ENCODE results near the gene FLYWCH2. TPM values are rescaled to one million over a fixed set of nuclear protein-coding genes. Genes with fewer than 3 reads are reported as not detected.

Gene FLYWCH2
- total and polyA plus RNA-seq, 9 of the 15 experiments (the other 6 are each of a cell fraction or from before 2014, with no cell fraction given), result 0.70 to 55.5 (median 7.6) TPM

DNA sequence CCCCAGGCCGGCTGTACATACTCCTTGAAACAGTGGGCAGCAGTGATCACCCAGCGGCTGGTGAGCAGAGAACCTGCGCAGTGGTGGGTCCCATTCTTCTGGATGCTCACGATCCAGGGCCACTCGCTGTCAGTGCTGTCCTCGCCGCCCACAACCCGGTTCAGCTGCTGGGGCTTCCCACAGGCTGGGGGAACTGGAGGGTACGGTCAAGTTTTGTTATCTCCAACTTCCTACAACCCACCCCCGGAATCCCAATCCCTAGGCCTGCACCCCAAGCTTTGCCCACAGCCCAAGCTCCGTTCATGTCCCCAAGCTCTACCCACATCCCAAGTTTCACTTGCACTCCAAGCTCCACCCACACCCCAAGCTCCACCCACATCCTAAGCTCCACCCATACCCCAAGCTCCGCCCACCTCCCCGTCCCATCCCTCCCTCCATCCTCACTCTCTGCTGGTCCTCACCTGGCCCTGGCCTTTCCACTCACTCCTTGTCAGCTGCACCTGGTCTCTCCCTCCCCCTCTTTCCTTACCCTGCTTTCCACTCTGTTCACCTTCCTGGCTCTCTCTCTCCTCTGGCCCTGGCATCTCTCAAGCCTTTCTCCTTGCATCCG lies 26.8 kb upstream of the FLYWCH2 start:
- FAIRE-seq, result peak; percentile 87
- Histone ChIP-seq H3K4me3 (no peak overlapping the region), H3K4me1 (replicated peaks in 1 of 2; ENCODE audit: control insufficient read depth in 2 of 2, insufficient read depth in 2 of 2, low read length in 2 of 2) (peaks cover 0 to 51% of the 10 kb centered on the region in 2 experiments; a peak in 3 of 5 replicates), H3K79me2 (ENCODE audit: control insufficient read depth, insufficient read depth, low read length) (no peaks in the 10 kb centered on the region), H3K27ac (ENCODE audit: extremely low read depth, low read depth, low read length) (no peak overlapping the region), H4K20me1 (replicated peaks; ENCODE audit: control insufficient read depth, insufficient read depth, low read length) (no peaks in the 10 kb centered on the region), H3K4me2 (ENCODE audit: insufficient read depth, low read length) (no peak overlapping the region), H3K27me3 (ENCODE audit: control insufficient read depth in 2 of 2, insufficient read depth in 2 of 2, low read length in 2 of 2) (peaks cover 0 to 28% of the 10 kb centered on the region in 2 experiments; a peak in 1 of 5 replicates), H3K9ac (ENCODE audit: insufficient read depth in 1 of 2, low read depth in 2 of 2, low read length in 2 of 2) (no peak overlapping the region), H3K36me3 (ENCODE audit: control insufficient read depth, insufficient read depth, low read length) (no peaks in the 10 kb centered on the region), H3K9me1 (ENCODE audit: control insufficient read depth, insufficient read depth, low read length) (no peaks in the 10 kb centered on the region), H3K9me3 (replicated peaks; ENCODE audit: control insufficient read depth, insufficient read depth, low read depth, low read length) (peaks cover 7% of the 10 kb centered on the region), H2AFZ (ENCODE audit: low read depth, low read length) (no peak overlapping the region)
- peak; percentile 47 to 85 (median 78) for DNase-seq (ENCODE audit: extremely low read depth in 1 of 4, low spot score in 3 of 4)
- in situ Hi-C loops (cut with MboI) (no loop called here), intact Hi-C loops (cut with micrococcal nuclease) (no loop called here)
- BruUV-seq (replicated peaks), result no TSS peak
- ATAC-seq, result peak; percentile 94
- no peak for TF ChIP-seq NR2C1 (IDR thresholded peaks at IDR 0.05)
- no peak for TF ChIP-seq NR2C1 (tag; IDR thresholded peaks at IDR 0.05)
- TF ChIP-seq SREBF2 (CRISPR knock-in tag; IDR thresholded peaks at IDR 0.05), result no peak
- no peak for TF ChIP-seq NCOA2 (IDR thresholded peaks at IDR 0.05; ENCODE audit: partially characterized antibody in 2 of 2)
- TF ChIP-seq, protein P1, sequence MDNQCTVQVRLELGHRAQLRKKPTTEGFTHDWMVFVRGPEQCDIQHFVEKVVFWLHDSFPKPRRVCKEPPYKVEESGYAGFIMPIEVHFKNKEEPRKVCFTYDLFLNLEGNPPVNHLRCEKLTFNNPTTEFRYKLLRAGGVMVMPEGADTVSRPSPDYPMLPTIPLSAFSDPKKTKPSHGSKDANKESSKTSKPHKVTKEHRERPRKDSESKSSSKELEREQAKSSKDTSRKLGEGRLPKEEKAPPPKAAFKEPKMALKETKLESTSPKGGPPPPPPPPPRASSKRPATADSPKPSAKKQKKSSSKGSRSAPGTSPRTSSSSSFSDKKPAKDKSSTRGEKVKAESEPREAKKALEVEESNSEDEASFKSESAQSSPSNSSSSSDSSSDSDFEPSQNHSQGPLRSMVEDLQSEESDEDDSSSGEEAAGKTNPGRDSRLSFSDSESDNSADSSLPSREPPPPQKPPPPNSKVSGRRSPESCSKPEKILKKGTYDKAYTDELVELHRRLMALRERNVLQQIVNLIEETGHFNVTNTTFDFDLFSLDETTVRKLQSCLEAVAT (IDR thresholded peaks at IDR 0.05), result 0 out of 4 replicates have a peak, but pooled peaks of 1 of the 2 experiments have one; percentile 47
- TF ChIP-seq GABPA (tag; conservative IDR thresholded peaks at IDR 0.05; ENCODE audit: low read depth), result no peak
- peak; percentile 34 for TF ChIP-seq EGR1 (conservative IDR thresholded peaks at IDR 0.05)
- 0 out of 2 replicates have a peak, but pooled peaks have one; percentile 50 for TF ChIP-seq MIER1 (IDR thresholded peaks at IDR 0.05; ENCODE audit: low read depth)
- TF ChIP-seq, protein P2, sequence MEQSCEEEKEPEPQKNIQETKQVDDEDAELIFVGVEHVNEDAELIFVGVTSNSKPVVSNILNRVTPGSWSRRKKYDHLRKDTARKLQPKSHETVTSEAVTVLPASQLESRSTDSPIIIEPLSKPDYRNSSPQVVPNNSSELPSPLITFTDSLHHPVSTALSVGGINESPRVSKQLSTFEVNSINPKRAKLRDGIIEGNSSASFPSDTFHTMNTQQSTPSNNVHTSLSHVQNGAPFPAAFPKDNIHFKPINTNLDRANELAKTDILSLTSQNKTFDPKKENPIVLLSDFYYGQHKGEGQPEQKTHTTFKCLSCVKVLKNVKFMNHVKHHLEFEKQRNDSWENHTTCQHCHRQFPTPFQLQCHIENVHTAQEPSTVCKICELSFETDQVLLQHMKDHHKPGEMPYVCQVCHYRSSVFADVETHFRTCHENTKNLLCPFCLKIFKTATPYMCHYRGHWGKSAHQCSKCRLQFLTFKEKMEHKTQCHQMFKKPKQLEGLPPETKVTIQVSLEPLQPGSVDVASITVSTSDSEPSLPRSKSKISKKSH (CRISPR knock-in tag; IDR thresholded peaks at IDR 0.05), result no peak
- TF ChIP-seq MEIS2 (IDR thresholded peaks at IDR 0.05; ENCODE audit: partially characterized antibody), result no peak
- peak; percentile 21; the same call in 1 of the 2 replicates for TF ChIP-seq HLTF (IDR thresholded peaks at IDR 0.05)
- TF ChIP-seq, protein P3, sequence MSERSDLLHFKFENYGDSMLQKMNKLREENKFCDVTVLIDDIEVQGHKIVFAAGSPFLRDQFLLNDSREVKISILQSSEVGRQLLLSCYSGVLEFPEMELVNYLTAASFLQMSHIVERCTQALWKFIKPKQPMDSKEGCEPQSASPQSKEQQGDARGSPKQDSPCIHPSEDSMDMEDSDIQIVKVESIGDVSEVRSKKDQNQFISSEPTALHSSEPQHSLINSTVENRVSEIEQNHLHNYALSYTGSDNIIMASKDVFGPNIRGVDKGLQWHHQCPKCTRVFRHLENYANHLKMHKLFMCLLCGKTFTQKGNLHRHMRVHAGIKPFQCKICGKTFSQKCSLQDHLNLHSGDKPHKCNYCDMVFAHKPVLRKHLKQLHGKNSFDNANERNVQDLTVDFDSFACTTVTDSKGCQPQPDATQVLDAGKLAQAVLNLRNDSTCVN (CRISPR knock-in tag; IDR thresholded peaks at IDR 0.05), result peak; percentile 65; the same call in 1 of the 2 replicates
- ChIA-PET POLR2A (interaction anchor here (0.5 to 1.2 kb wide), 3 partner anchors 27 to 985 kb away, joined by 3 to 4 read pairs (median 3); partner anchors contain the start of gene FLYWCH2), CTCF (ENCODE audit: low intra/inter-chr PET ratio) (no interaction called here)
- whole genome bisulfite sequencing (ENCODE audit: insufficient coverage, low coverage, missing lambda C conversion rate), result 54% methylated on average over 8 of the region's 14 CpGs
